KMS-11 (cell line): ENCODE results near the gene LIN7C.

Experiments
- H2AFZ ChIP-seq: fragments of 200-600 bp; sonication (generic); 2 replicates; pipeline ENCODE4 v1.6.1; 2016; ENCODE audit warnings: antibody characterized with exemption, mixed run types, low read depth
- H3K27ac ChIP-seq: fragments of 200-600 bp; sonication (generic); 2 replicates; pipeline ENCODE4 v1.6.1; 2016; ENCODE audit warnings: mild to moderate bottlenecking, mixed run types
- H3K27me3 ChIP-seq: fragments of 200-600 bp; sonication (generic); 2 replicates; pipeline ENCODE4 v1.6.1; 2017; ENCODE audit warnings: mild to moderate bottlenecking, low read depth, mixed run types, moderate library complexity; ENCODE audit not compliant: insufficient read depth
- H3K36me3 ChIP-seq: fragments of 200-600 bp; sonication (generic); 2 replicates; pipeline ENCODE4 v1.6.1; 2017; ENCODE audit warnings: mild to moderate bottlenecking, mixed run types; ENCODE audit not compliant: insufficient read depth
- H3K4me1 ChIP-seq: fragments of 200-600 bp; sonication (generic); 2 replicates; pipeline ENCODE4 v1.6.1; 2016; ENCODE audit warnings: mild to moderate bottlenecking, low read depth, mixed run types; ENCODE audit not compliant: poor library complexity, severe bottlenecking
- H3K4me2 ChIP-seq: fragments of 200-600 bp; sonication (generic); 2 replicates; pipeline ENCODE4 v1.7.0; 2016; ENCODE audit warnings: mild to moderate bottlenecking, mixed run types
- H3K4me3 ChIP-seq: fragments of 200-600 bp; sonication (generic); IDR thresholded peaks from 2 replicates; pipeline ENCODE4 v1.6.1; 2017; ENCODE audit warnings: low read depth, low read length, mixed read lengths; ENCODE audit not compliant: insufficient read depth
- H3K79me2 ChIP-seq: fragments of 200-600 bp; sonication (generic); 2 replicates; pipeline ENCODE4 v1.6.1; 2016; ENCODE audit warnings: low read depth, mixed run types; ENCODE audit not compliant: insufficient read depth
- H3K9ac ChIP-seq: fragments of 200-600 bp; sonication (generic); 2 replicates; pipeline ENCODE4 v1.6.1; 2016; ENCODE audit warnings: mild to moderate bottlenecking, mixed run types
- H4K20me1 ChIP-seq: fragments of 200-600 bp; sonication (generic); 2 replicates; pipeline ENCODE4 v1.6.1; 2016; ENCODE audit warnings: mild to moderate bottlenecking, mixed run types; ENCODE audit not compliant: insufficient read depth
- CTCF ChIP-seq: fragments of 200-600 bp; sonication (generic); conservative IDR thresholded peaks from 2 replicates; pipeline ENCODE4 v1.6.1; 2017; ENCODE audit warnings: low read depth, mild to moderate bottlenecking, antibody characterized with exemption, low read length, moderate library complexity, mixed read lengths

The LIN7C gene

DNA sequence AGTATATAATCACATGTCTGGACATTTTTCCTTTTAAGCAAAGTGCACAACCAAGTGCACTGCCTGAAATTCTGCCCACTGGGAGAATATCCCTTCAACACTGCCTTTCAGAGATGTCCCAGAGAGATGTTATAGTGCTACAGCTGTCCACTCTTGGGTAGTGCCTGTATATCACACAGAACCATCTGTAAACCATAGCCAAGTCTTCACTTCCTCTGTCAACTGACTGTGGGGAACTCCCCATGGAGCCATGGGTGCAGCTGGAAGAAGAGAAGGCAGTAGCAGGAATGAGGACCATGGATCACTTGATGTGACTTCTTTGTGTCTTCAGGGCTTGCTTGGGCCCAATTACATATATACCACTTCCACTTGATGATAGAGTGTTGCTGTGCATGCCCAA, 44.6 kb upstream of the LIN7C start:
- no peaks in the 10 kb centered on the region for H3K36me3 ChIP-seq

GRCh38 chr11:27545946-27546345, 39.4 kb upstream of the LIN7C start:
- Histone ChIP-seq H3K4me2 (no peak overlapping the region), H2AFZ (no peak overlapping the region), H3K9ac (no peak overlapping the region), H3K4me1 (no peaks in the 10 kb centered on the region), H3K36me3 (no peaks in the 10 kb centered on the region), H3K79me2 (no peaks in the 10 kb centered on the region), H3K27ac (no peak overlapping the region), H4K20me1 (no peaks in the 10 kb centered on the region), H3K27me3 (no peaks in the 10 kb centered on the region), H3K4me3 (no peak overlapping the region)
- TF ChIP-seq CTCF = no peak

More for the DNA sequence above, 44.6 kb upstream of the LIN7C start:
- Histone ChIP-seq H3K27ac (no peak overlapping the region), H3K9ac (no peak overlapping the region), H3K4me2 (no peak overlapping the region), H2AFZ (no peak overlapping the region), H3K4me3 (no peak overlapping the region), H3K79me2 (no peaks in the 10 kb centered on the region), H3K4me1 (no peaks in the 10 kb centered on the region), H4K20me1 (no peaks in the 10 kb centered on the region), H3K27me3 (no peaks in the 10 kb centered on the region)
- no peak for TF ChIP-seq CTCF

GRCh38 chr11:27545035-27545434, 38.5 kb upstream of the LIN7C start:
- Histone ChIP-seq H3K79me2 (no peaks in the 10 kb centered on the region), H3K36me3 (no peaks in the 10 kb centered on the region), H3K4me2 (no peak overlapping the region), H4K20me1 (no peaks in the 10 kb centered on the region), H2AFZ (no peak overlapping the region), H3K27me3 (no peaks in the 10 kb centered on the region), H3K27ac (no peak overlapping the region), H3K4me1 (no peaks in the 10 kb centered on the region), H3K4me3 (no peak overlapping the region), H3K9ac (no peak overlapping the region)
- no peak for TF ChIP-seq CTCF

DNA sequence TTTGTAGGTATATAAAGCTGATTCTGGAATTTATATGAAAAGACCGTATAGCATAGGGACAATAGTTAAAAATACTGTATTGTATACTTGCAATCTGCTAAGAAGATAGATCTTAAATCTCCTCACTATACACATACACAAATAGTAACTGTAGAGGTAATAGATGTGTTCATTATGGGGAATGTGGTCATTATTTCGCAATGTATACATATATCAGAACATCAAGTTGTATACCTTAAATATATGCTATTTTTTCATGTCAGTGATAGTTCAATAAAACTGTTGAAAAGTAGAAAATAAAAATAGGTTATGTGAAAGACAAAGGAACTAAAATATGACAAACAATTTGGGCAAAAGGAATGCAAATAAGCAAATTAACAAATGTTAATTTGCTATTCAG, 35.2 kb upstream of the LIN7C start:
- no peak overlapping the region for H3K4me3 ChIP-seq
- H3K36me3 ChIP-seq = no peaks in the 10 kb centered on the region
- no peaks in the 10 kb centered on the region for H3K4me1 ChIP-seq
- no peaks in the 10 kb centered on the region for H4K20me1 ChIP-seq
- H3K4me2 ChIP-seq = no peak overlapping the region
- H3K79me2 ChIP-seq = no peaks in the 10 kb centered on the region
- TF ChIP-seq CTCF = no peak
- H3K27ac ChIP-seq = no peak overlapping the region
- H2AFZ ChIP-seq = no peak overlapping the region
- H3K27me3 ChIP-seq = no peaks in the 10 kb centered on the region
- H3K9ac ChIP-seq = no peak overlapping the region

- Histone ChIP-seq H3K4me2 (no peak overlapping the region), H4K20me1 (no peaks in the 10 kb centered on the region), H3K79me2 (no peaks in the 10 kb centered on the region), H3K4me1 (no peaks in the 10 kb centered on the region), H3K4me3 (no peak overlapping the region), H3K27ac (no peak overlapping the region), H2AFZ (no peak overlapping the region), H3K36me3 (no peaks in the 10 kb centered on the region), H3K27me3 (no peaks in the 10 kb centered on the region), H3K9ac (no peak overlapping the region)
- TF ChIP-seq CTCF = no peak
Observed at GRCh38 chr11:27540051-27540450, 33.5 kb upstream of the LIN7C start.
